ACC112 (cell line): Measurements from ENCODE around the gene GAK.
"Not testable (repeated sequence)": the region's sequence is repeated elsewhere in the genome, so short reads cannot be mapped to it uniquely, and the experiment has no call there.

Source experiments
- H2AFZ ChIP-seq: fragments of 200-600 bp; sonication (generic); one replicate; pipeline ENCODE4 v1.6.0; 2017; ENCODE audit warnings: antibody characterized with exemption, low read length; ENCODE audit not compliant: unreplicated experiment
- H3K27ac ChIP-seq: fragments of 200-600 bp; sonication (generic); 2 replicates; pipeline ENCODE4 v1.5.1; 2014; ENCODE audit warnings: low read depth, mild to moderate bottlenecking, antibody characterized with exemption, low read length, moderate library complexity
- H3K27me3 ChIP-seq: fragments of 200-600 bp; sonication (generic); 2 replicates; pipeline ENCODE4 v1.6.1; 2014; ENCODE audit warnings: mild to moderate bottlenecking, antibody characterized with exemption, low read length, moderate library complexity, mixed read lengths; ENCODE audit not compliant: insufficient read depth
- H3K36me3 ChIP-seq: fragments of 200-600 bp; sonication (generic); 2 replicates; pipeline ENCODE4 v1.6.1; 2016; ENCODE audit warnings: mild to moderate bottlenecking, antibody characterized with exemption, low read length, moderate library complexity, mixed read lengths; ENCODE audit not compliant: insufficient read depth
- H3K4me1 ChIP-seq: fragments of 200-600 bp; sonication (generic); one replicate; pipeline ENCODE4 v1.6.1; 2016; ENCODE audit warnings: low read length, mixed read lengths; ENCODE audit not compliant: insufficient read depth, unreplicated experiment, control insufficient read depth
- H3K4me3 ChIP-seq: fragments of 200-600 bp; sonication (generic); 2 replicates; pipeline ENCODE4 v1.5.1; 2014; ENCODE audit warnings: mild to moderate bottlenecking, low read depth, low read length
- H3K79me2 ChIP-seq: fragments of 200-600 bp; sonication (generic); one replicate; pipeline ENCODE4 v1.6.0; 2016; ENCODE audit warnings: low read length; ENCODE audit not compliant: control insufficient read depth, unreplicated experiment, insufficient read depth

The GAK gene

DNA sequence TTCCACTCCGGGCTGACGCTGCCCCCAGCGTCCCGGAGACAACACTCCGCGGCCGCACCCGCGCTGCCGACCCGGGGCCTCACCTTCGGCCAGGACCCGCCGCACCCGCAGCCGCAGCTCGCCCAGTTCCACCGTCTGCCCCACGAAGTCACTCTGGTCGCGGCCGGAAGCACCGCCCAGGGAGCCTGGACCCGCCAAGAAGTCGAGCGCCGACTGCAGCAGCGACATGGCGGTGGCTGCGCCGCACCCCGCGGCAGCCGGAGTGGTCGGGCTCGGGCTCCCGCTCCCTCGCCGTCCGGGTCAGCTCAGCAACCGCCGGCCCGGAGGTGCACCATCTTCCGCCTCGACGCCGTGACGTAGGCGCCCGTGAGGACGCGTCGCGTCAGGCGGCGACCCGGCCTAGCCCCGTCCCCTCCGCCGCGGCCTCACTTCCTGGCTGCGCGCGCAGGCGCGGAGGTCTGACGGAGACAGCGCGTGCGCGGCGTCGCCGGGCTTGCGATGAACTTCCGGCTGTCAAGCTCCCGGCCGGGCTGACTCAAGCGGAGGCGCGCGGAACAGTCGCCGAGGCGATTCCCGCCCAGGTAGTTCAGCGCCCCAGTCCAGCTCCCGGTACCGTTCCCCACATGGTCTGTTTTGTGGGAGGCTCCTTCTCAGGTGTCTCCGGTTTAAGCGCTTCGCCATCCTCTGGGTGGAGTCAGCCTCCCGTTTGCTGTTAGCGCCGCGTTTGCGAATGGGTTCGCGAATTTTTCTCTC lies at the start of gene GAK, which contains the start of gene TMEM175:
TSS of gene GAK (minus strand) at position 357 of the 753 bp plus-strand sequence. CDS start at position 228, 129 bp downstream.
TSS of gene TMEM175 (plus strand) at position 501 of the 753 bp plus-strand sequence. CDS start 15,280 bp downstream, outside the sequence.
- Histone ChIP-seq H3K36me3 (no peaks in the 10 kb centered on the region), H3K27me3 (no peaks in the 10 kb centered on the region), H2AFZ (peak within 1 kb of the TSS; percentile 50), H3K4me3 (peak within 1 kb of the TSS; percentile 96), H3K79me2 (peaks cover 50% of the 10 kb centered on the region), H3K27ac (peak within 1 kb of the TSS; percentile 87), H3K4me1 (peaks cover 9% of the 10 kb centered on the region)

DNA sequence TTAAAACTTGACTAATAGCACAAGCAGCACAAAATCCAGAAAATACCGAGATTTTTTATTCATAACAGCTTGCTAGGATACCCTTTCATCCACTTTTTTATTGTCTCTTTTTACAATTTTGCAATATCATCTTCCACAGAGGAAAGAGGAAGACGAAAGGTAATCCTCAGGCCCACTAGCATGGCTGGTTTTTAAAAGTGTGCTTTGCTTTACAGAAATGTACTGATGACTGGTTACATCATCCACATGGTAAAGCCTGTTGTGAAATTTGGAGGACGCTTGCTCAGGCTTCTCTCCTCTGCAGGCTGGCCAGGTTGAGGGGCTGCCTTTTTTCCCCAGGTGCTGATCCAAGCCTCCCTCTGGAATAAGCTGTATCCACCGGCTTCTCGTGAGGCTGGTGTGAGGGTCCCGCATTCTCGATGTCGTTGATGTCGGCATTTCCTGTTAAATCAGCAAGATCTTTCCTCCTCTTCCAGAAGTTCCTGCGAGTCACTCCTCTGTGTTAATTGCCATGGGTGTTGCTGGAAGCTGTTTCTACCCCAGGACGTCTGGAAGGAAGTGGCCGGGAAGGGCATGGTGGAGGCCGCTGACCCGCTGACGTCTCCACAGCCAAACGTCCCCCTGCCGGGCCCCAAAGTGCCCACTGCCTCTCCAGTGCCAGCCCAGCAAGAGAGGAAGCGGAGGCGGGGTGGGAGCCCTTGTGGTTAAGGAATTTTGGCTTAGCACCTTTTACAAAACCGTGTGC lies 47.0 kb upstream of the GAK start:
- H3K36me3 ChIP-seq, result no peaks in the 10 kb centered on the region
- no peaks in the 10 kb centered on the region for H3K27me3 ChIP-seq
- no peak overlapping the region for H2AFZ ChIP-seq
- no peak overlapping the region for H3K27ac ChIP-seq
- H3K79me2 ChIP-seq, result no peaks in the 10 kb centered on the region
- H3K4me3 ChIP-seq, result no peak overlapping the region
- peaks cover 7% of the 10 kb centered on the region for H3K4me1 ChIP-seq

DNA sequence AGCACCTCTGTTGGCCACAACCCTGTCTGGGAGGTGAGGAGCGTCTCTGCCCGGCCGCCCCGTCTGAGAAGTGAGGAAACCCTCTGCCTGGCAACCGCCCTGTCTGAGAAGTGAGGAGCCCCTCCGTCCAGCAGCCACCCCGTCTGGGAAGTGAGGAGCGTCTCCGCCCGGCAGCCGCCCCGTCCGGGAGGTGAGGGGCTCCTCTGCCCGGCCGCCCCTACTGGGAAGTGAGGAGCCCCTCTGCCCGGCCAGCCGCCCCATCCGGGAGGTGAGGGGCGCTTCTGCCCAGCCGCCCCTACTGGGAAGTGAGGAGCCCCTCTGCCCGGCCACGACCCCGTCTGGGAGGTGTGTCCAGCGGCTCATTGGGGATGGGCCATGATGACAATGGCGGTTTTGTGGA lies 43.9 kb upstream of the GAK start:
- not testable (repeated sequence) for H3K4me3 ChIP-seq, H3K27me3 ChIP-seq, H2AFZ ChIP-seq, H3K79me2 ChIP-seq, H3K27ac ChIP-seq, H3K36me3 ChIP-seq
- H3K4me1 ChIP-seq, result peaks cover 14% of the 10 kb centered on the region

DNA sequence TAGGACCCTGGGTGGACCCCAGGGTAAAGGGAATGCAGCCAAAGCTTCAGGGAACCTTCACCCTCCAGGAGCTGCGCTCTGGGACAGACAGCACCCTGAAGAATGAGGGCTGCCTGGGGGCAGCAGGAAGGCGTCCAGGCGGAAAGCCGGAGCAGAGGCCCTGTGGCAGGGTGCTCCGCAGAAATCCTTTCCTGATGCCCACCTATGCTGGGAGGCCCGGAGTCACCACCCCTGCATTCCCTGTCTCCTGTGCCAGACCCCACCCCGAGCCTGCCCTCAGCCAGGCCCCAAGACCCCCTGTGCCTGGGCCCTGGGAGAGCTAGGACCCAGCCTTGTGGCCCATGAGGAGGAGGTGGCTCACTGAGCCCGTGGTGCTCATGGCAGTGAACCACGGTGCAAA lies 42.6 kb upstream of the GAK start:
- Histone ChIP-seq H3K27ac (no peak overlapping the region), H3K4me1 (peaks cover 13% of the 10 kb centered on the region), H3K27me3 (no peaks in the 10 kb centered on the region), H2AFZ (no peak overlapping the region), H3K79me2 (peaks cover 7% of the 10 kb centered on the region), H3K4me3 (no peak overlapping the region), H3K36me3 (no peaks in the 10 kb centered on the region)

DNA sequence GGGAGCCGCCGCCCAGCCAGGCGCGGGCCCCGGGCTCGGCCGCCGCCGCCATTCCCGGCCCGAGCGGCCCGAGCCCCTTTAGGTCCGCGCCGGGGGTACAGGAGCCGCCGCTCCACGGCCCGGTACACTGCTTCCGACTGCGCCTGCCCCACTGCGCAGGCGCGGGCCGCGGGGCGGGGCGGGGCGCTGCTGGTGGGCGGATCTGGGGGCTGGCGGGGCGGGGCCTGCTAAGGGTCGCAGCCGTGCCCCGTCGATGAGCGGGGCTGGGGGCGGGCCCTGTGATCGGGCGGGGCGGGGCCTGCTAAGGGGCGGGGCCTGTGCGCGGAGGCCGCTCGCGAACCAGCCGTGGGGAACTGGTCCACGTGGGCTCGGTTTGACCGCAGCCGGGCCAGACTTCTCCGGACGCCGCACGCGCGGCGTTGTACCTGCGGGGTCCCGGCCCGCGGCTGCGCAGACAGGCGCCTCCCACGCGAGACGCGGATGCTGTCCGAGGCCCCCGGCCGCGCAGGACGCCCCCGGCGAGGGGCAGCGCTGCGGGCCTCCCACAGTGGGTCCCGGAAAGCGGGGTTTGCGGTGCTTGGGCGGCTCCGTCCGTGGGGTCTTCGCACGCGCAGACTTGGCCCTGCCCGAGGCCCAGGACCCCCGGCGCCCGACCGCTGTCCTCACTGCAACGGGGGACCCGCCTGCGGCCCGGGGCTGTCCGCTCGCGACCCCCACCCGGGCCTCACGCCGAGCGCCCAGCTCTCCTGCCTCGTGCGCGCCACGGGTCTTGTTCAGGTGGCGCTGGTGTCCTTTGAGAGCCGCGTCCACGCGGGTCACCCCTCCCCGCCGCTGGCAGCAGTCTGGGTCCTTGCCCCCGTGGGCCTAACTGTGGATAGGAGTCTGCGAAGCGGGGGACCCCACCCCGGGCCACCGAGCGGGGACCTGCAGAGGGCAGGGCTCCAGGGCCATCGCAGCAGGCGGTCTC lies 41.6 kb upstream of the GAK start, which contains the start of gene DGKQ:
TSS of gene DGKQ (minus strand) at position 139 of the 967 bp plus-strand sequence. CDS start at position 52, 87 bp downstream.
- H3K27ac ChIP-seq, result no peak within 1 kb of the TSS

DNA sequence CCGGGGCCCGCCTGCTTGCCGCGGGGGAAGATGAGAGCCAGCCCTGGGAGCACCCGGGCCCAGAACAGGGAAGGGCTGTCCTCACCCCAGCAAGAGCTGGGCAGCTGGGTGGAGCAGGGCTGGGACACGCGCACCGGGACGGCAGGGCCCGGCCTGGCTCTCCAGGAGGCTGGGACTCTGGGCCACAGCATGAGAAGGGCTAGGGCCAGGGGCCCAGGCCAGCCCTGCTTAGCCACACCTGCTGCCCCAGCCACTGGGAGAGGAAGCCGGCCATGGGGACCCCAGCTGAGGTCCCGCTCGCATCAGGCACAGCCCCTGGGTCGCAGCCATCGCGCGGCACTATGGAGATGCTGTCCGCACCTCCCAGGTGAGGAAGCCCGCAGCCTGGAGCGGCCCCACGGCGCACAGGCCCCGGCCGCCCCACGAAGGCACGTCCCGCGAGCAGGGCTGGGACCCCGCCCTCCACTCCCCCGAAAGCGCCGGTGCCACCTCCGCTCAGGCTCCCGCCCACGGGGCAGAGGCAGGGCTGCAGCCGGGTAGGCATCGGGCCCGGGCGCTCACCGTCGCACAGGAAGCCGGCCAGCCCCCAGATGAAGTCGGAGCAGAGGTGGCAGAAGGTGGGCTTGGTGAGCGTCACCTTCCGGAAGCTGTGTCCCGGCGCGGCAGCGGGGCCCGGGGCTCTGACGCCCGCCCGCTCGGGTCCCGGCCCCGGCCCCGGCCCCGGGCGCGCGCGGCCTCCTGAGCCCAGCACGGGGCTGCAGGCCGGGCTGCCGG lies 40.7 kb upstream of the GAK start:
- peaks cover 7% of the 10 kb centered on the region for H3K4me1 ChIP-seq
- peak overlapping the region; percentile 45 for H2AFZ ChIP-seq
- no peaks in the 10 kb centered on the region for H3K27me3 ChIP-seq
- no peak overlapping the region for H3K27ac ChIP-seq
- H3K36me3 ChIP-seq, result no peaks in the 10 kb centered on the region
- H3K79me2 ChIP-seq, result peaks cover 7% of the 10 kb centered on the region
- peak overlapping the region; percentile 97 for H3K4me3 ChIP-seq

More for the DNA sequence above, 41.6 kb upstream of the GAK start, which contains the start of gene DGKQ:
- H3K4me3 ChIP-seq, result peak within 1 kb of the TSS; percentile 97
- no peaks in the 10 kb centered on the region for H3K36me3 ChIP-seq
- peaks cover 7% of the 10 kb centered on the region for H3K79me2 ChIP-seq
- peak within 1 kb of the TSS; percentile 45 for H2AFZ ChIP-seq
- peaks cover 7% of the 10 kb centered on the region for H3K4me1 ChIP-seq
- H3K27me3 ChIP-seq, result no peaks in the 10 kb centered on the region

DNA sequence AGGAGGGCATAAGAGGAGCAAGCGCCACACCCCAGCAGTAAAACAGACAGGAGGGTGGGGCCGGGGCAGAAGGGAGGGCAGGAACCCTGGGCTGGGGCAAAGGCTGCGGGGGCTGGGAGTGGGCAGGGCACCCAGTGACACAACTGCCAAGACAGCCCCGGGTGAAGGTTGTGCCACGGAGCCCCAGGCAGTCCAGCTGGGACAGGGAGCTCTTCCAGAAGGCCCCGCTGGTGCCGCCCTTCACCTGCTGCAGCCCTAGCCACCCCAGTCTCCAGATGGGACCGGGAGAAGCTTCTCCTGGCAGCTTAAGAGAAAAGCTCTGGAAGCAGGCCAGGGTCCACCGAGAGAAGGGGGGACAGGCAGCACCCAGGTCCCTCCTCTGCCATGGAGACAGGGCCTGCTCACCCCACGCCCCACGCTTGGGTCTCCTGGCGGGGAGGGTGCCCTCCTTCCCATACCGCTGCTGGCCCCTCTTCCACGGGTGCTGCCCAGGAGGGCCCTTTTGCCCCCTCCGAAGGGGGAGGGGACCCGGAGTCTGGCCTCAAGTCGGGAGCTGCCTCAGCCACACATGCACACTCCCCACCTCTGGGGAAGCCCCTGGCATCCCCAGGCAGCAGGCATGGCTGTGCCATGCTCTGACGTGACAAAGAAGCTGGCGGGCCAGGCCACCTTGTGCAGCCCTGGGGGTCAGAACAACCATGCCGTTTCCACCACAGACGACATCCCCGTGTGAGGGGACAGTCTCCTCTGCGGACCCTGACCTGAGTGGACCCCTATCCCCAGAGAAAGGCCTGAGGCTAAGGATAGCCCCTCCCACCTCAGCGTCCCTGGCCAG lies 39.8 kb upstream of the GAK start:
- Histone ChIP-seq H3K27ac (no peak overlapping the region), H3K4me1 (peaks cover 7% of the 10 kb centered on the region), H3K79me2 (peaks cover 7% of the 10 kb centered on the region), H3K36me3 (no peaks in the 10 kb centered on the region), H3K27me3 (no peaks in the 10 kb centered on the region), H3K4me3 (peak overlapping the region; percentile 97), H2AFZ (no peak overlapping the region)

DNA sequence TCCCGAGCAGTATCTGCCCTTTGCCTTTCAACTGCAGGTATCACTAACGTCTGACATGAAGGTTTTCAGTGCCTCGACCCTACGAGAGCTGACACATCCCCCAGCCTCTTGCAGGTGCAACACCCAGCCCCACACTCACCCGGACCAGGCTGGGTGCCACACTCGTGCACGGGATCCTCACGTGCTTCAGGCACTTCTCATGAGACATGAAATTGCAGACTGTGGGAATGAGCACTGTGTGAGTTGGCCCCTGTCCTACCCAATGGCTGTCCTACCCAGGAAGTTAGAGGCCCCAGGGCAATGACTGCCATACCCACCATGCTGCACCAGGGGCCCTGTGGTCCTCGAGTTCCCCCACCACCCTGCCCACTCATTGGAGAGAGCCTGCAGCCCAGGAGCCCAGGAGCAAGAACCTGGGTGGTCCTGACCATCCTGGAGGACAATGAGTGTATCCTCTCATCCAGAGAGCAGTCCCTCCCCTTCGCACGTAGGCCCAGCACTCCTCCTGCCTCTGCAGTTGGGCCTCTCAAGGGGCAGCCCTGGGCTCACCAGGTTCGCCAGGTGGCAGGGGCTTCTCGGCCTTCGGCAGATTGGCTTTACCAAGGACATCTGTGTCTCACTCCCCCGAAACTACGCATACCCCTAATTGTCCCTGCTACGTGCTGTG lies 38.9 kb upstream of the GAK start:
- Histone ChIP-seq H3K79me2 (peaks cover 7% of the 10 kb centered on the region), H3K27ac (no peak overlapping the region), H3K4me3 (no peak overlapping the region), H2AFZ (no peak overlapping the region), H3K4me1 (peaks cover 7% of the 10 kb centered on the region), H3K36me3 (no peaks in the 10 kb centered on the region), H3K27me3 (no peaks in the 10 kb centered on the region)
